ENCODE data around the gene SLC1A3.

DNA sequence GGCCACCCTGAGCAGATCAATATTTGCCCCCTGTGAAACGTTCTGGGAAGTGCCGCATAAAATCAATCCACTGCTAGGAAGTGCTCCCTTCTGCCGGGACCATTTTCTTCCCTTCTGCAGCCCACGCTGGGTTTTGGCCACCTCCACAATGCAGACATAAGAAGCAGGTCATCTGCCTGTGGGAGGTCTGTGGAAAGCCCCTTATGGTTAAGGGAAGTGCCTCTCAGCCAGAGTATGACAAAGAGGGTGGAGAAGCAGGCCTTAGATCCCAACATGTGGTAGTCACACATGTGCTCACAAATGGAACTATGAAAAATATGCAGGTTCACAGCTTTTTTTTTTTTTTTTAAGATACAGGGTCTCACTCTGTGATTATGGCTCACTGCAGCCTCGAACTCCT lies 82.8 kb downstream of the SLC1A3 start:
- TF ChIP-seq, protein P1, sequence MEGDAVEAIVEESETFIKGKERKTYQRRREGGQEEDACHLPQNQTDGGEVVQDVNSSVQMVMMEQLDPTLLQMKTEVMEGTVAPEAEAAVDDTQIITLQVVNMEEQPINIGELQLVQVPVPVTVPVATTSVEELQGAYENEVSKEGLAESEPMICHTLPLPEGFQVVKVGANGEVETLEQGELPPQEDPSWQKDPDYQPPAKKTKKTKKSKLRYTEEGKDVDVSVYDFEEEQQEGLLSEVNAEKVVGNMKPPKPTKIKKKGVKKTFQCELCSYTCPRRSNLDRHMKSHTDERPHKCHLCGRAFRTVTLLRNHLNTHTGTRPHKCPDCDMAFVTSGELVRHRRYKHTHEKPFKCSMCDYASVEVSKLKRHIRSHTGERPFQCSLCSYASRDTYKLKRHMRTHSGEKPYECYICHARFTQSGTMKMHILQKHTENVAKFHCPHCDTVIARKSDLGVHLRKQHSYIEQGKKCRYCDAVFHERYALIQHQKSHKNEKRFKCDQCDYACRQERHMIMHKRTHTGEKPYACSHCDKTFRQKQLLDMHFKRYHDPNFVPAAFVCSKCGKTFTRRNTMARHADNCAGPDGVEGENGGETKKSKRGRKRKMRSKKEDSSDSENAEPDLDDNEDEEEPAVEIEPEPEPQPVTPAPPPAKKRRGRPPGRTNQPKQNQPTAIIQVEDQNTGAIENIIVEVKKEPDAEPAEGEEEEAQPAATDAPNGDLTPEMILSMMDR (IDR thresholded peaks at IDR 0.05) = no peak
- TF ChIP-seq POLR2A (IDR thresholded peaks at IDR 0.05) (no peak), POLR2AphosphoS5 (IDR thresholded peaks at IDR 0.05) (no peak)

All from prostate gland (tissue), 2 donors.